Testis (tissue), 2 donors: ENCODE data around the gene HSD17B7.

ENCODE experiments used
- POLR2A ChIP-seq: fragments of 450-650 bp; IDR thresholded peaks from one replicate; pipeline ENCODE4 v1.6.1; 2017; ENCODE audit warnings: antibody characterized with exemption, mild to moderate bottlenecking, moderate library complexity
- TF ChIP-seq, protein P1 (sequence below), 3 experiments: fragments of 450-650 bp in 2 of 3; fragments of 200-600 bp in 1 of 3; sonication (generic) in 1 of 3; IDR thresholded peaks; one replicate each; pipeline ENCODE4 v1.5.1; 2016 to 2019; ENCODE audit warnings: antibody characterized with exemption in 3 of 3, mild to moderate bottlenecking in 2 of 3, moderate library complexity in 1 of 3

GRCh38 chr1:162779043-162779442, 11.5 kb upstream of the HSD17B7 start:
- TF ChIP-seq, protein P1, sequence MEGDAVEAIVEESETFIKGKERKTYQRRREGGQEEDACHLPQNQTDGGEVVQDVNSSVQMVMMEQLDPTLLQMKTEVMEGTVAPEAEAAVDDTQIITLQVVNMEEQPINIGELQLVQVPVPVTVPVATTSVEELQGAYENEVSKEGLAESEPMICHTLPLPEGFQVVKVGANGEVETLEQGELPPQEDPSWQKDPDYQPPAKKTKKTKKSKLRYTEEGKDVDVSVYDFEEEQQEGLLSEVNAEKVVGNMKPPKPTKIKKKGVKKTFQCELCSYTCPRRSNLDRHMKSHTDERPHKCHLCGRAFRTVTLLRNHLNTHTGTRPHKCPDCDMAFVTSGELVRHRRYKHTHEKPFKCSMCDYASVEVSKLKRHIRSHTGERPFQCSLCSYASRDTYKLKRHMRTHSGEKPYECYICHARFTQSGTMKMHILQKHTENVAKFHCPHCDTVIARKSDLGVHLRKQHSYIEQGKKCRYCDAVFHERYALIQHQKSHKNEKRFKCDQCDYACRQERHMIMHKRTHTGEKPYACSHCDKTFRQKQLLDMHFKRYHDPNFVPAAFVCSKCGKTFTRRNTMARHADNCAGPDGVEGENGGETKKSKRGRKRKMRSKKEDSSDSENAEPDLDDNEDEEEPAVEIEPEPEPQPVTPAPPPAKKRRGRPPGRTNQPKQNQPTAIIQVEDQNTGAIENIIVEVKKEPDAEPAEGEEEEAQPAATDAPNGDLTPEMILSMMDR (IDR thresholded peaks at IDR 0.05), result no peak
- TF ChIP-seq POLR2A, result no peak
